ENCODE results near the gene TTYH3. TPM values are rescaled to one million over a fixed set of nuclear protein-coding genes. Genes with fewer than 3 reads are reported as not detected.
"Not testable (repeated sequence)": the region's sequence is repeated elsewhere in the genome, so short reads cannot be mapped to it uniquely, and the experiment has no call there.

Gene TTYH3
- total RNA-seq, 1 donor from 2014 or later = 324 TPM

DNA sequence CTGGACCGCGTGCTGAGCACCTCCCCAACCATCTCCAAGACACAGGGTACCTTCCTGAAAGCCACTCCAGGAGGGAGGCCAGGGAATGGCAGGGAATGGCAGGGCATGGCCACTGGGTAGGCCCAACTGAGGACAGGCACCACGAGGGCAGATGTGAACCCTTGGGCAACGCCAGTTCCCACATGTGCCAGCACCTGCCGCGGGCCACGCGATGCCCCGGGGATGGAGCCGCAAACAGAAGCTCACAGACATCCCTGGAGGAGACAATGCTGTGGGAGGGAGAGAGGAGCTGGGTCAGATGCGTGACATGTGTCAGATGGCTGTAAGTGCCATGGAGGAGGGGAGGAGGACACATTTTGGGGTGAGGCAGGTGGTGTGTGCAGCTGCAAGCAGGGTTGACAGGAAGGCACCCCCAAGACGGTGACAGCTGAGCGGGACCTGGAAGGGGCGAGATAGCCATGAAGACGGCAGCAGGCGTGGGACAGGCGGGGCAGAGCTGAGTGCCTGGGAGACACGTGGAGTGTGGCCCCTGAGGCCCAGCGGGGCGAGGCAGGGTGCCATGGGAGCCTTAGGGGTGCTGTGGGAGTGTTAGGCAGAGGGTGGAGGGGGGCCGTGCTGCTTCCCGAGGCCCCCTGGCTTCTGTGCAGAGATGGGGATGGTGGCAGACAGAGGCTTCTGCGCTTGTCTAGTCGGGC, 45.3 kb upstream of the TTYH3 start:
- no peak for DNase-seq
- peak overlapping the region; percentile 49 for H3K4me3 Mint-ChIP-seq (ENCODE audit: unreplicated experiment)
- peaks cover 2% of the 10 kb centered on the region for H3K9me3 Mint-ChIP-seq (ENCODE audit: unreplicated experiment)
- peaks cover 21% of the 10 kb centered on the region for H3K4me1 Mint-ChIP-seq (ENCODE audit: low read depth, unreplicated experiment)
- peaks cover 4% of the 10 kb centered on the region for H3K27me3 Mint-ChIP-seq (ENCODE audit: unreplicated experiment)
- TF ChIP-seq, protein P1, sequence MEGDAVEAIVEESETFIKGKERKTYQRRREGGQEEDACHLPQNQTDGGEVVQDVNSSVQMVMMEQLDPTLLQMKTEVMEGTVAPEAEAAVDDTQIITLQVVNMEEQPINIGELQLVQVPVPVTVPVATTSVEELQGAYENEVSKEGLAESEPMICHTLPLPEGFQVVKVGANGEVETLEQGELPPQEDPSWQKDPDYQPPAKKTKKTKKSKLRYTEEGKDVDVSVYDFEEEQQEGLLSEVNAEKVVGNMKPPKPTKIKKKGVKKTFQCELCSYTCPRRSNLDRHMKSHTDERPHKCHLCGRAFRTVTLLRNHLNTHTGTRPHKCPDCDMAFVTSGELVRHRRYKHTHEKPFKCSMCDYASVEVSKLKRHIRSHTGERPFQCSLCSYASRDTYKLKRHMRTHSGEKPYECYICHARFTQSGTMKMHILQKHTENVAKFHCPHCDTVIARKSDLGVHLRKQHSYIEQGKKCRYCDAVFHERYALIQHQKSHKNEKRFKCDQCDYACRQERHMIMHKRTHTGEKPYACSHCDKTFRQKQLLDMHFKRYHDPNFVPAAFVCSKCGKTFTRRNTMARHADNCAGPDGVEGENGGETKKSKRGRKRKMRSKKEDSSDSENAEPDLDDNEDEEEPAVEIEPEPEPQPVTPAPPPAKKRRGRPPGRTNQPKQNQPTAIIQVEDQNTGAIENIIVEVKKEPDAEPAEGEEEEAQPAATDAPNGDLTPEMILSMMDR (IDR thresholded peaks at IDR 0.05; ENCODE audit: partially characterized antibody, unreplicated experiment) = no peak
- H3K27ac Mint-ChIP-seq (ENCODE audit: unreplicated experiment) = peak overlapping the region; percentile 76
- no peaks in the 10 kb centered on the region for H3K36me3 Mint-ChIP-seq (ENCODE audit: unreplicated experiment)

DNA sequence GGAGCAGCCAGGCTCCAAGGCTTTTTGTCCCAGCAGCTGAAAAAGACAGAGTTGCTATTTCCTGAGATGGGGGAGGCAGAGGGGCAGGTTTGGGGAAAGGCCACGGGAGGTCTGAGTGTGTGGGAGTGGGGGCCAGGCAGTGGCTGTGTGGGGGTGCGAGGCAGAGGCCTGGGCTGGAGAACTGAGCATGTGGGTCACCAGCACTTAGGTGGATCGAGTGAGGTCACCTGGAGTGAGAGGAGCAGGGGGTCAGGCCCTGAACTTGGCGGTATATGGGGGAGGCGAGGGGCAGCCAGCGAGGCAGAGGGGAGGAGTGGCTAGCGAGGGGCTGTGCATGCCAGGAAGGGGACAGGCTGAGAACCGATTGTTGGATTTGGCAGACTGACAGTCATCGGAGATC, 44.7 kb upstream of the TTYH3 start:
- Mint-ChIP-seq H3K27ac (ENCODE audit: unreplicated experiment) (peak overlapping the region; percentile 76), H3K4me3 (ENCODE audit: unreplicated experiment) (no peak overlapping the region), H3K9me3 (ENCODE audit: unreplicated experiment) (peaks cover 4% of the 10 kb centered on the region), H3K36me3 (ENCODE audit: unreplicated experiment) (no peaks in the 10 kb centered on the region), H3K27me3 (ENCODE audit: unreplicated experiment) (peaks cover 4% of the 10 kb centered on the region), H3K4me1 (ENCODE audit: low read depth, unreplicated experiment) (peaks cover 21% of the 10 kb centered on the region)
- TF ChIP-seq, protein P1 (IDR thresholded peaks at IDR 0.05; ENCODE audit: partially characterized antibody, unreplicated experiment) = no peak
- no peak for DNase-seq

DNA sequence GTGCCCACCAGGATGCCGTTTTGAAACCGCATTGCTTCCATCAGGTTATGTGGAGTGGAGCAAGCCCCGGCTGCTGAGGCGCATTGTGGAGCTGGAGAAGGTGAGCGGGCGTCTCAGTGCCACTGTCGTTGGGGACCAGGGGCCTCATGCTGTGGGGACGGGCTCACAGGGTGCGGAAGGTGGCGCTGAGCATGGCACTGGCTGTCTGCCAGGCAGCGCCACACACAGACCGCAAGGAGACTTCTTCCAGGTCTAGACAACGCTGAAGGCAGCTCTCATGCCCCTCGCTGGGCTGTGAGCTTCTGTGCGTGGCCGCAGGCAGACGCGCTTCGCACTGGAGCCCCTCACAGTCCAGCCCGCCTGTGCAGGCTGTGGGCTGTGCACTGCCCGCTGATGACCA, 44.0 kb upstream of the TTYH3 start:
- Mint-ChIP-seq H3K4me3 (ENCODE audit: unreplicated experiment) (no peak overlapping the region), H3K9me3 (ENCODE audit: unreplicated experiment) (peaks cover 4% of the 10 kb centered on the region), H3K27ac (ENCODE audit: unreplicated experiment) (no peak overlapping the region), H3K36me3 (ENCODE audit: unreplicated experiment) (no peaks in the 10 kb centered on the region), H3K4me1 (ENCODE audit: low read depth, unreplicated experiment) (peaks cover 21% of the 10 kb centered on the region), H3K27me3 (ENCODE audit: unreplicated experiment) (peaks cover 4% of the 10 kb centered on the region)
- no peak for DNase-seq
- TF ChIP-seq, protein P1 (IDR thresholded peaks at IDR 0.05; ENCODE audit: partially characterized antibody, unreplicated experiment) = no peak

DNA sequence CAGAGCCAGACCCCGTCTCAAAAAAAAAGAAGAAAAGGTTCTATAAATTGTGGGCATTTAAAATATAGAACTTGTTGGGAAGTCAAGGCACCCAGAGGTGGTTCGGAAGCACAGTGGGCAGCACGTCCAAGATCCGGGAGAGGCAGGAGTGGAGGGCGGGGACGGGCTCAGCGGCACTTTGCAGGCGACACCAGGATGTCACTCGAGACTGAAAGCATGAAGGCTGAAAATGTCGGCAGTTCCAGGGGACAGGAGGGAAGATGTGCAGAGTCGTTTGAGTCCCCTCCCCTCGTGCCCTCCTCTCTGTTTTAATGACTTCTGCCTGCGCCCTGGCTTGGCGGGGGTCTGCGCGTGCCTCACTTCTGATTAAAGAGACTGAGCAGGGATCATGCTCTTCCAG, 42.4 kb upstream of the TTYH3 start:
- H3K4me1 Mint-ChIP-seq (ENCODE audit: low read depth, unreplicated experiment) = peaks cover 17% of the 10 kb centered on the region
- TF ChIP-seq, protein P1 (IDR thresholded peaks at IDR 0.05; ENCODE audit: partially characterized antibody, unreplicated experiment) = no peak
- H3K27me3 Mint-ChIP-seq (ENCODE audit: unreplicated experiment) = peaks cover 4% of the 10 kb centered on the region
- no peak overlapping the region for H3K4me3 Mint-ChIP-seq (ENCODE audit: unreplicated experiment)
- DNase-seq = no peak
- H3K9me3 Mint-ChIP-seq (ENCODE audit: unreplicated experiment) = peaks cover 4% of the 10 kb centered on the region
- no peaks in the 10 kb centered on the region for H3K36me3 Mint-ChIP-seq (ENCODE audit: unreplicated experiment)
- H3K27ac Mint-ChIP-seq (ENCODE audit: unreplicated experiment) = no peak overlapping the region

DNA sequence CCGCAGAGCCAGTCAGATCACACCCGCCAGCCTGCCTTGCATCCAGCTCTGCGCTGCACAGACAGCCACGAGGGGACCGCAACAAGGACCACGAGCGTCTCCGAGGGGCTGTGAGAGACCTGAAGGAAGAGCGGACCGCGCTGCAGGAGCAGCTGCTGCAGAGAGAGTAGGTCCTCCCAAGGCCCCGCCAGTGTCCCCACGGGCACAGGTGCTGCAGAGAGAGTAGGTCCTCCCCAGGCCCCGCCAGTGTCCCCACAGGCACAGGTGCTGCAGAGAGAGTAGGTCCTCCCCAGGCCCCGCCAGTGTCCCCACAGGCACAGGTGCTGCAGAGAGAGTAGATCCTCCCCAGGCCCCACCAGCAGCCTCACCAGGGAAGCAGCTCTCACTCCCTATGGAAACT, 41.8 kb upstream of the TTYH3 start:
- H3K27ac Mint-ChIP-seq (ENCODE audit: unreplicated experiment); H3K4me3 Mint-ChIP-seq (ENCODE audit: unreplicated experiment); DNase-seq; H3K9me3 Mint-ChIP-seq (ENCODE audit: unreplicated experiment); H3K36me3 Mint-ChIP-seq (ENCODE audit: unreplicated experiment); H3K27me3 Mint-ChIP-seq (ENCODE audit: unreplicated experiment): not testable (repeated sequence)
- H3K4me1 Mint-ChIP-seq (ENCODE audit: low read depth, unreplicated experiment) = peaks cover 17% of the 10 kb centered on the region

All from glutamatergic neuron (in vitro differentiated cells).